GM18858 (cell line): ENCODE data around the gene SNRPA1.
"Not testable (repeated sequence)": the region's sequence is repeated elsewhere in the genome, so short reads cannot be mapped to it uniquely, and the experiment has no call there.

Experiments
- ATAC-seq: cut with Tn5 transposase; IDR thresholded peaks from one replicate; pipeline ENCODE4 v1.9.1; 2021; ENCODE audit not compliant: unreplicated experiment

Gene SNRPA1

DNA sequence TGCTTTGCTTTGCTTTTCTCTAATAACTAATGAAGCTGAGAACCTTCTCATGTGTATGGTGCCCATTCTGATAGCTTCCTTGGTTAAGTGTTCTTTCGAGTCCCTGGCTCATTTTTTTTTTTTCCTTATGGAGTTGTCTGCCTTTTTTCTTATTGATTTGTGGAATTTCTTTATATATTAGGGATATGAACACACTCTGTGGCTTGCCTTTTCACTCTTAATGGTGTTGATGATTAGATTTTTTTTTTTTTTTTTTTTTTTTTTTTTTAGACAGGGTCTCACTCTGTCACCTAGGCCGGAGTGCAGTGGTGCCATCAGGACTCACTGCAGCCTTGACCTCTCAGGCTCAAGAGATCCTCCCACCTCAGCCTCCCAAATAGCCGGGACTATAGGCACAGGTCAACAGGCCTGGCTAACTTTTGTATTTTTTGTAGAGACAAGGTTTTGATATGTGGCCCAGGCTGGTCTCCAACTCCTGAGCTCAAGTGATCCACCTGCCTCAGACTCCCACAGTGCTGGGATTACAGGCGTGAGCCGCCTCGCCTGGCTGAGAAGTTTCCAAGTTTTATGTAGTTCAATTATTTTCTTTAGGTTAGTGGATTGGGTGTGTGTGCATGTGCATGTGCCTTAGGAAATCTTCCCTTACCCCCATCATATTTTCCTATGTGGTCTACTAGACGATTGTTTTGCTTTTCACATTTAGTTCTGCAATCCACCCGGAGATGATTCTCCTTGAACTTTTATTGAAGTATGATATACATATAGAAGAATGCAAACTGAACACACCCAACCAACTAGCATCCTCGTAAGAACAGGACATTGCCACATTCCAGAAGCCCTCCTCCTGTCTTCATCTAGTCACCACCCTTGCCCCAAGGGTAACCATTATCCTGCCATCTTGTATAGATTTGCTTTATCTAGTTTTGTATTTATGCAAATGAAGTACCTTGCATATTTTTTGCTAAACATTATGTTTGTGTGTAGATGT lies 1.7 kb upstream of the SNRPA1 start:
- no peak for ATAC-seq

DNA sequence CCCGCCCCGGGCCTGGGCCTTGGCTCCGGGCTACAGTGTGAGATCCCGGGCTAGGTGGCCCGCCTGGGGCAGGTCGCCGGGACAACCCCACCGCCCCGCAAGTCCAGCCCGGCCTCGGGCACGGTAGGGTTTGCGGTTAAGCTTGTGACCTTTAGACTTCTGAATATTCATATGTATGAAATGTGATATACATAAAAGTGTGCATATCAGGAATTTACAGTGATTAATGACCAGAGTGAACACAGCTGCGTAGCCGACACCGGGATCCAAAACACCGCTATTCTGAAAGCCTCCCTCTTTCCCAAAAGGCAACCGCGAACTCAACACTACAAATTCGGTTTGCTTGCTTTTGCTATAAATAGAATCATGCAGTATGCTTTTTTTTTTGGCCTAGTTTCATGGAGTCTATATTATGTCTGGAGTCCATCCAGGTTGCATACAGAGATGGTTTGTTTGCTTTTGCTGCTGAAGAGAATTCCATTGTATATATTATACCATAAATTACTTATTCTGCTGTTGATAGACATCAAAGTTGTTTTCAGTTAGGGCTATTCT lies 636 bp upstream of the SNRPA1 start:
- ATAC-seq = no peak

DNA sequence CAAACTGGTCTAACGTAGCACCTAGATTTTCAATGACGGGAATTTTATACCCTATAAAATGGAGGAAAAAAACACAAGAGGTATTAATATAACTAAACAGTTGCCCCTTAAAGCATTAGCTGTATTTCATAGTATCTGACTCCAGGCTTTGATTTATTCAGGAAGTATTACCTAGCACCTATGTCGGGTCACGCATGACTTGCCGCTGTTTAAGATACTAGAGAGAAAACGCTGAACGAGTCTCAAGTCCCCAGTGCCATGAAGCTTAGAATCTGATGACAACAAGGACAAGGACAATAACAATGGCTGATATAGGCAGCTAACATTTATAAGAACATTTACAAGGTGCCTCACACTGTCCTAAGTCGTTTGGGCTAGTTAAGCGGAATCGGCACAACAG lies 1.9 kb downstream of the SNRPA1 start:
- no peak for ATAC-seq

DNA sequence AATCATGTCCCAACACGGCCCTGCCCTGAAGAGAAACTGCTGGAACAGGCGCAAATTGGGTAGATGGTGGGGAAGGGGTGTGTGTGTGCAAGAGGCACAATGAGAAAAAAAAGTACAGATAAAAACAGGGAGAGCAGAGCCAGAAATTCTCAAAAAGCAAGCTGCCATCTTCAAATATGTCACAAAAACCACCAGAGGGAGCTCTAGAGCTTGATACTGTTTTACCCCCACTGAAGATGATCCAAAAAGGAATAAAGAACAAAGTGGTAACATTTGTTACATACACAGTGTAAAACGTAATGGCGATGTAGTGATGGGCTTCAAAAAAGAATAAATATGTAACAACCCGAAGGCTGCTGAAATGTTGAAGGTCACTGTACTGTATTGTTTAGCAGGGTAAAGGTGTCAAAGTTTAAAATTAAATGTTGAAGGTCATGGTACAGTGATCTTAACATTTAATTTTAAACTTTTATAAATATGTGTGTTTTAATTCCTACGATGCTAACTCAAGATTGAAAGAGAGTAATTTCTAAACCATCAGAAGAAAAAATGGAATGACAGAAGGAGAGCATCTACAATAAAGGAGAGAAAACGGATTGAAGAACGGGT lies 6.0 kb downstream of the SNRPA1 start:
- ATAC-seq = no peak

DNA sequence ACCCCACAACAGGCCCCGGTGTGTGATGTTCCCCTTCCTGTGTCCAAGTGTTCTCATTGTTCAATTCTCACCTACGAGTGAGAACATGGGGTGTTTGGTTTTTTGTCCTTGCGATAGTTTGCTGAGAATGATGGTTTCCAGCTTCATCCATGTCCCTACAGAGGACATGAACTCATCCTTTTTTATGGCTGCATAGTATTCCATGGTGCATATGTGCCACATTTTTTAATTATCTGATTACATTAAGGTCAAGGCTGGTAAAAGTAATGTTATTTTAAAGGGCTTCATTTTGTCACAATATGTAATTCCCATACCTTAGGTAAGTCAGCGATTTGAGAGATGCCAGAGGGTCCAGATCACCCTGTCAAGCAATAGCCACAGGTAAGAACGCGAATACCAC lies 7.7 kb downstream of the SNRPA1 start:
- not testable (repeated sequence) for ATAC-seq

DNA sequence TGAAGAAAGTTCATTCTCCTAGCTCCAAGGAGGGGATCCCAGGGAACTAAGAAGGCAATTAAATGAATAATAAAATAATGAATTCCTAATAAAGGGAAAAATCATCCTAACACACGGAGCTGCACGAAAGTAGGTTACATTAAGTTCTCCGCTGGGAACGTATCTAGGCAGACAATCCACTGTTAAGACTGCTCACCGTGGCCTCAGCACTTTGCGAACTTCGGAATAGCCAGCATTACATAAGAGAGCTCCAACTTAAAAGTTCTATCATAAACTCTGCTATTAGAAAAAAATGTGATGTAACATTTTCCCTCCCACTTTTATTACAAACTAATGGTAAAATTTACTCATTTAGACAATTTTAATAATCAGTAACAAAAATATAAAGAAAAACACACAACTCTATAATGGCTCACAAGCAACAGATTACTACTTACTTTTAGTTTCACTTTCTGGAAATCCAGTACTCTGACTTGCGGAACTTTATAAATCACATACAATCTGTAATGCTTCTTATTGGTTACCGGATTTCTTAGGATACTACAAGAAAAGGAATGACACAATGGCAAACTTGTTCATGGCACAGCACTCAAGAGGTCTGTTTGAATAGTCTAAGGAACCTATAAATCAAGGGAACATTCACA lies 8.5 kb downstream of the SNRPA1 start:
- ATAC-seq = no peak

DNA sequence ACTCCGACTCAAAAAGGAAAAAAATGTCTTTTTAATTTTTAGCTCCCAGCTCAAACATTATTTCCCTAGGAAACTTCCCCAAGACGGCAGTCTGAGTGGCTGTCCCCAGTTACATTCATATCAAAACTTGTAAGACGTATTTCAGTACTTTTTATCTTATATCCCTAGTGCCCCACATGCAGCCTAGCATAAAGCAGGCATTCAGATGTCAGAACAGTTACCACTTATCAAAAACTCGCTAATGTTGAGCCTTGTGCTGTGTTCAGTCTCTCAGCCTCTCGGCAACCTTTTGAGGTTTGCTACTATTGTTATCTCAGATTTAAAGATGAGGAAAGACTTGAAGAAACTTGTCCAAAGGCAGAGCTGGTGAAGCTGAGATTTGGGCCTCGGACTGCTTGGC lies 11.1 kb downstream of the SNRPA1 start:
- no peak for ATAC-seq

DNA sequence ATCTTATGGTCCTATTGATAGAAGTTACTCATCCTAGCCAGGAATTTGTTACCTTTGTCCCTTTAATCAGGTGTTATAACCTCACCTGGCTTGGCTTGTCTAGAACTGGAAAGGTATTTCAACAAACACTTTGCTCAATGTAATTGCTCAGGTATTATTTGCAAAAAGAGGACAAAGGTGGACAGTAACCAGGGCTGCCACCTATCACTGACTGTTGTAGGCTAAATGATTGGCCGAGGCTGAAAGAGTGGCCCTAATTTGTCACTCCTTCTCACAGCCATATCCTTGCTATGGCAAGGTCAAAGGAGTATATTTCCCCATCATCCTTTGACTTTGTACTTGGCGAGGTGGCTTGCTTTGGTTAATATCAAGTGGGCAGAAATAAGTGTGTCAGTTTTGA lies 15.0 kb downstream of the SNRPA1 start:
- ATAC-seq = no peak

DNA sequence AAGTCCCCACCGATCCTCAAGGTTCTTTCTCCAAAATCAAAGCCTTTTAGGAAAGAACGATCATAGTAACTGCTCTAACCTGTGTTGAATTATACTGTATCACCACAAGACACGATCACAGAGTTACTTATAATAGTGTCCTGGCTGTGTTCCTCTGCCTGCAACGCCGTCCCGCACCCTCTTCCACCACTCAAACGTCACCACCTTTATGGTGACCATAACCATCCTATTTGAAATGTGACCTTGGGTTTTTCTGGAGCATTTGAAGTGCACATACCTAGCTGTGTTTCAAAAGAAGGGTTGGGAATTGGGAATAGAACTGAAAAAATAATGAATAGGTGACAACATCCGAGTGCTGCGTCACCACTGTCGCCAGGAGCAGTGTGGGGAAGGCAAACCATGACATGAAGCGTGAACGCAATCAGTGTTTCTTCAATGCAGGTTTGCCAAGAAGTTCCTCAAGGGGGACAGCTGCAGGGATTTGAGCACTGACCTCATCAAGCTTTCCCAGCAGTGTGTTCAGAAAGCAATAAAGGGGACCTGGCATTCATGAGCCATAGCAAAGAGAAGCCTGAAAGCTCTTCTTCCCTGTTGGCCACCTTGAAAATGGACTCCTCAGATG lies 17.0 kb downstream of the SNRPA1 start:
- no peak for ATAC-seq

DNA sequence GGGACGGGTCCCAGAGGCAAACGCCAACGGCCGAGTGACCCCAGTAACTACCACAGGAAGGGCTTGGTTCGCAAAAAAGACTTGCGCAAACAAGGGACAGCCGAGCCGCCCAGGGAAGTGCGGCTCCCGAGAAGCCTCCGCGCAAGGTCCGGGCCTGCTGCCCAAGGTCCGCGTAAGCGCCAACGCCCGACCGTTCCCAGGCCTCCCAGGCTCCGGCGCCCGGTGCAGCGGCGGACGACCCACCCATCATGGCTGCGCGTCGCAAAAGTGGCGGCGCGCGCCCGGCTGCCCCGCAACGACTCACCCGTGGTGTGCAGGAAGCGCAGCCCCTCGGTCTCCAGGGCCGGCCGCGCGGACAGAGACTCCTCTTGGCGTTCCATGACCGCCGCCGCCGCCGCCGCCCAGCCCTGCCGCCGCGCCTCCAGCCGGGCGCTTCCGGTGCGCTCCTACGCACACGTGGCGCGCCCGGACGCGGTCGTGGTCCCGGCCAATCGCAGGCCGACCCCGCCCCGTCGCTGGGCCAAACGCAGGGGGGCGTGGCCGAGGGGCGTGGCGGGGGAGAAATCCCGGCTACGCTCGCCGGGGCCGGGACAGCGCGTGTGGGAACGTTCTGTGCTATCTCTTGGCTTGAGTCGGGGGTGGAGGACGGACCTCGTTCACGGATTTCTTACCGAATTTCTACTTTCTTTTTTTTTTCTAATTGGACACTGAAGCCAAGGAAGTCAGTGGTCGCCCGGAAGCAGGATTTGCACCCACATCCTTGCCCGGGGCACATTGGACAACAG lies 17.8 kb downstream of the SNRPA1 start, which contains the start of gene SELENOS:
Gene SELENOS (minus strand): TSS at position 448 of the 785 bp plus-strand sequence. CDS start 68 bp downstream, at position 380.
- ATAC-seq = peak; percentile 61

DNA sequence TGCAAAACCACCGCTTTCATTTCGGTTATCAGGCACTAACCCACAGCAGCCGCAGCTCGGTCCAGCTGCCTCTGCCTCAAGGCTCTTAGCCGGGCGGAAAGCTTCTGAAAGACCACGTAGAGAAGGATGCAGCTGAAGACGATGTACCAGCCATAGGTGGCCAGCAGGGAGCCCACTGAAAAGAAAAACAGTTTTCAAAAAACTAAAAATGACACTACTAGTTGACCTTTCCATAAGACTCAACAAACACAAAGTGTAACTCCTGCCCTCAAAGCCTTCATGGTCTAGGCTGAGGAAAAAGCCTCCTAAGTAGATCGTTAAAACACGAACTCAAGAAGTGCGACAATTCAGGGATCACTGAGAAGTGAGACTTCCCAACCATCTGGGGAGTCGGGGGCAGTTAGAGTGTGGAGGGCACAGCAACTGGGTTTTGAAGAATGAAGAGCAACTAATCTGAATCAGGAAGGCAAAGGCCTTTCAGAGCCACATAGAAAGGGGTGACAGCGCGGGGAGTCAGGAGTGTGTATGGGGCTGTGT lies 18.5 kb downstream of the SNRPA1 start:
- ATAC-seq = peak; percentile 5

DNA sequence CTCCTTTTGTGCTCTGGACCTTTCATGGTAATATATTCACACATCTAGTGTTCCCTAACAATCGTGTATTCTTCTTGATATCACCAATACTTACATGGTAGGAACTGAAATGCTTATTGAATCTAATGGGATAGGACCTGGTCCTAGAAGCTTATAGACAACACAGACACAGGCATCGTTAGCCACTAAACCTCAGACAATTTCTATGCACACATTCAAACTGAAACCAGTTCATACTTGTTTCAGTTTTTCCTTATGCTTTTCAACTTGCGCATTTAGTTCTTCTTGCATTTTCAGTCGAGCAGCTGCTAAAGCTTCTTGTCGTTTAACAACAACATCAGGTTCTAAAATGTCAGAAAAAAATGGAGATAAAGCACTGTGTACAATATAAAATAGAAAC lies 20.0 kb downstream of the SNRPA1 start:
- ATAC-seq = peak; percentile 40

DNA sequence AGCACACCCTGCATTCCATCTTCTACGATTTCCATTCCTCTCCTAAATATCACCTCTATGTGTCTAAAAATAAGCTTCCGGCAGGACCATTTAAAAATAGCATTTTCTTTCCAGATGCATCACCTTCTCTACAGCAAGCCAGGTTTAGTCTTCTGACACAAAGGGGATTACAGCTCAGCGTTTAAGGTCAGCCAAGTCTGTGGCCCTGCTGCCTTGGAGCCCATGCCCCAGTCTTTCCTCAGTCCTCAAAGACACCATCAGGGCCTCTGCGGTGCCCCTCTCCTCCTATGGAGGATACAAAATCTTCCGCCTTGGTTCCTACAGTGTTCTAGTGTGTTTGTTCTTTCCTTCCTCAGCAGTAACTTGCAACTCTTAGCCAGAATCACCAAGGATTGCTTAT lies 21.5 kb downstream of the SNRPA1 start:
- no peak for ATAC-seq

DNA sequence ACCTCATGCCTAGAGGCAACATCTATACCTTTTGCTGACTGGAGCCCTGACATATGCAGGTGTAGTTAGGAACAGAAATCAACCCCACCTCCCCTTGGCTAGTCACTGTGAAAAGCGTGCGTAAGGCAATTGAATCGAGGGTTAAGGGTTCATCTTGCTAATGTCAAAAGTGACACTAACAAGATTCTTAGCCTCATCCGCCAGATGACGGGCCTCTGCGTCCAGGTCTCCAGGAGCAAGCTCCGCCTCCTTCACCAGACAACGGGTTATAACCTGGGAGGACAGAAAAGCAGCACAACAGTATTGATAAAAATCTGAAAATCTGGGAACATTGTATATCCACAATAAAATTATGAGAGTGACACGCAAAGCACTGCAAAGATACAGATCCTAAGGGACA lies 22.5 kb downstream of the SNRPA1 start:
- ATAC-seq = no peak

DNA sequence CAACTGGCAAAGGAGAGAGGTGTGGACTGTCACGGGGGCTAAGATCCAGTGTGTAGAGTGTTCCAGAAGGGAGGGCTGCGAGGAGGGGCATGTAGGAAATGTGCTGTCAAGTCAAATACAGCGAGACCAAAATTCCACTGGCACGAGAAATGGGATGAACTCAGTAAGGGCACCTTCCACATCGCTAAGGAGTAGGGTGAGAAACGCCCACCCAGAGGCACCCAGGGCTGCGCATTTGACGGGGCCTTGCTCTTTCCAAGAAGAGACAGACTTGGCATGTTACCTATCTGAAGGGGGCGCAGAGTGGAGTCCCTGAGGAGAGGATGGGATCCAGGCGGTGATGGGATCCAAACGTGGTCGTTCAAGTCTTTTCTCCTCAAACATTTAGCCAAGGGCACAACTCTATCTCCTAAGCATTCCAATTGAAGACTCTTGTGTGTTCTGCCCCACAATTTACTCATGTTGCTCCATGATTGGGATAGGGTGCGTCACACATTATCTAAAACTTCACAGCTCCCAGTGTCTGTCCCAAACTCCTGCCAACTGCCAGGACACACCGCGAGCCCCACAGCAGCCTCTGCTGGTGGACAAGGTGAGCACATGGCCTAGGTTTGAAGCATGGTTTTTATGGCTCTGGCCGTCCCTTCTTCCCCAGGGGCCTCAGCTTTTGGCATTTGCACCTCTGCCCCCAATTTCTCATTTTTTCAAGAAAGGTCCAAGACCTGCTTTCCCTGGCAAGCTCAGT lies 25.4 kb downstream of the SNRPA1 start:
- ATAC-seq = no peak

DNA sequence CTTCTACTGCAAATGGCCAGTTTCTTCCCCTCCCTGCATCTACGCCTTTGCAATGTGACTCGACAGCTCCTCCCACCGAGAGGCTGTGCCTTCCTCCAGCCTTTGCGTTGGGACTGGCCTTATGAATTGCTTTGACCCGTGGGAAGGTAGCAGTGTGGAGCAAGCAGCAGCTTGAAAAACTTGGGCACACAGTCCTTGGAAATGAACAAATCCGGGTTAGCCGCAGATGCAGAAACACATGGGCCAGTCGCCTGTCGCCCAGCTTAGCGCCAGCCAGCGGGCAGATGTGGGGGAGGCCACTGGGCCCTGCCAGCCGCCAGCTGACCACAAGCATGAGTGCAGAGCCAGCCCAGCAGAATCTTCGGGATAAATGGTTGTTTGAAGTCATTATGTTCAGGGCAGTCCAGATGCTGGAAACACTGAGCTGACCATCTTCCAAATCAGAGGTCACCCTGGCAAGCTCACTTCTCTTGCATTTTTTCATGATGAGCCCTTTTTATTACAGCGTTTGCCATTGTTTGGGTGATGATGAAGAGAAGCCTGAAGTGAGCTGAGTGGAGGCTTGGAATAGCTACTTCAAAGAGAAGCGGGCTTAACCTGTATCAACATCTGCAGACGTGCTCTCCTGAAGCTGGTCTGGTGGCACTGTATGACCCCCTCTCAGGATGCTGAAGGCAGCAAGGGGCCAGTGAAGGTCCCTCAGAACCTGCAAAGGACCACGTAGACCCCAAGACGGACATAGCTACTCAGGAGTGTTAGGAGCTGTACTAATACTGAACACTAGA lies 27.5 kb downstream of the SNRPA1 start:
- ATAC-seq = no peak

DNA sequence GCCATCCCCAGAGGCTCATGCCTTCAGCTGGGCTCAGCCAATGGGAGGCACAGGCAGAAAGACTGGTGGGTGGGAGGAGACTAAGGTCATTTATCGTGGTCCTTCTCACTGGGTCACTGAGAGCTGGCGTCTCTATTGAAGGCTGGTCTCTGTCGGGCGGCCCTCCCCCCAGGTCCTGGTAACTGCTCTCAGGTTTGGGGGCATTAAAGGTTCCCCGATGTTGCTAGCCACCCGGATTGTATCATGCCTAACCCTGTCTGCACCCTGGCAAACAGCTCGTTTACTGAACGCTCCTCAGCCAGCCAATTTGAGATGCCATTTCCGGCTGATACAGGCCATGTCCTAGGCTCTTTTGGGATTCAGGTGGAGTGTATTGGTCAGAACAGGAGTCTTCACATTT lies 28.3 kb downstream of the SNRPA1 start:
- no peak for ATAC-seq

DNA sequence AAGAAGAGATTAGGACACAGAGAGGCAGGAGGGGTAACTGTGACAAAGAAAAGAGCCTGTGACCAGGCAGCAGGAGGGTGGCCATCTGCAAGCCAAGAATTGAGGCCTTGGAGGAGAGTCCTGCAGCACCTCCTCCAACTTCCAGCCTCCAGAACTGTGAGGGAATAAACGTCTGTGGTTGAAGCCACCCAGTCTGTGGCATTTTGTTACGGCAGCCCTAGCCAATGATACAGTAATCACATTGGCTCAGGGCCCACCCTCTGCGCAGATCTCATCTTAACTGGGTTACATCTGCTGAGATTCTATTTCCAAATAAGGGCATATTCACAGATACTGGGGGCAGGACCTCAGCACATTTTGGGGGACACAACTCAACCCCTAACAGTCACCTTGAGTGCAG lies 29.0 kb downstream of the SNRPA1 start:
- no peak for ATAC-seq
